HCT116 (cell line): ENCODE measurements around the gene NDUFA8. TPM values are rescaled to one million over a fixed set of nuclear protein-coding genes. Genes with fewer than 3 reads are reported as not detected.
A peak's percentile ranks its signal among the peaks of the same experiment; 100 is the strongest.

Experiments
- ATAC-seq: fragments of 200-7000 bp; cut with Tn5 transposase; 2 replicates; pipeline ENCODE4 v1.9.1; 2020; ENCODE audit warnings: mild to moderate bottlenecking, moderate library complexity
- BruUV-seq: library from RNA; stranded (reverse); fragments of 400-500 nt; replicated peaks from 2 replicates; lab custom pipeline; 2021; lab: Mats Ljungman, UMichigan
- CTCF ChIA-PET: fragments of 300-600 bp; sonication (Branson Sonifier 250); formaldehyde crosslinking; loops from one replicate; lab custom pipeline; 2021; ENCODE audit warnings: antibody characterized with exemption; lab: Charles Lee
- POLR2A ChIA-PET: fragments of 300-600, 350-600 bp; sonication (Branson Sonifier 250); formaldehyde crosslinking; loops from one replicate; lab custom pipeline; 2021; ENCODE audit warnings: antibody characterized with exemption; lab: Charles Lee
- RAD21 ChIA-PET, 2 experiments: fragments of 300-600 bp; sonication (Branson Sonifier 250); formaldehyde crosslinking; loops; one replicate each; lab custom pipeline; 2023; ENCODE audit warnings: low total read pairs in 2 of 2; ENCODE audit not compliant: uncharacterized antibody in 2 of 2, unreplicated experiment in 2 of 2, low non-redundant PET in 1 of 2; lab: Charles Lee
- DNase-seq: peaks from one replicate; pipeline ENCODE4 v3.0.0-alpha.2; 2010; ENCODE audit warnings: low read depth, low spot score
- H2AFZ ChIP-seq: fragments of 200-600 bp; shearing (Covaris generic), sonication (generic); 2 replicates; pipeline ENCODE4 v1.6.1; 2017; ENCODE audit warnings: low read depth, mixed run types, mixed read lengths, antibody characterized with exemption, low read length; ENCODE audit not compliant: poor library complexity, severe bottlenecking
- H3K27ac ChIP-seq: 2 replicates; pipeline ENCODE4 v1.5.1; 2012; ENCODE audit warnings: low read depth, low read length
- H3K27me3 ChIP-seq: fragments of 200-600 bp; sonication (generic); 2 replicates; pipeline ENCODE4 v1.6.1; 2016; ENCODE audit warnings: mixed run types, low read length, mixed read lengths; ENCODE audit not compliant: insufficient read depth
- H3K36me3 ChIP-seq, 2 experiments: fragments of 200-500 bp in 1 of 2; fragments of 200-600 bp in 1 of 2; sonication (Bioruptor generic) in 1 of 2; sonication (generic) in 1 of 2; 2 replicates each; pipeline versions ENCODE4 v1.5.1 to v1.6.1; 2014 to 2016; ENCODE audit warnings: low read length in 2 of 2, inconsistent platforms in 1 of 2, mixed read lengths in 1 of 2, mixed run types in 1 of 2; ENCODE audit not compliant: insufficient read depth in 2 of 2, control insufficient read depth in 1 of 2
- H3K4me1 ChIP-seq, 2 experiments: fragments of 200-600 bp in 1 of 2; sonication (generic) in 1 of 2; 2 replicates each; pipeline versions ENCODE4 v1.5.1 to v1.6.1; 2012 to 2017; ENCODE audit warnings: low read length in 2 of 2, inconsistent platforms in 1 of 2, mild to moderate bottlenecking in 1 of 2, mixed read lengths in 1 of 2, mixed run types in 1 of 2, moderate library complexity in 1 of 2; ENCODE audit not compliant: insufficient read depth in 2 of 2, control insufficient read depth in 1 of 2
- H3K4me2 ChIP-seq: fragments of 200-600 bp; sonication (generic); 2 replicates; pipeline ENCODE4 v1.6.1; 2017; ENCODE audit warnings: mixed run types, low read length, mixed read lengths
- H3K4me3 ChIP-seq, 2 experiments: fragments of 200-600 bp in 1 of 2; sonication (generic) in 1 of 2; replicated peaks in 1 of 2; 2 replicates each; pipeline ENCODE4 v1.5.1; 2011 to 2016; ENCODE audit warnings: low read length in 2 of 2, control low read depth in 1 of 2, low read depth in 1 of 2, mild to moderate bottlenecking in 1 of 2, mixed read lengths in 1 of 2, mixed run types in 1 of 2
- H3K79me2 ChIP-seq: fragments of 200-600 bp; sonication (generic); 2 replicates; pipeline ENCODE4 v1.6.1; 2017; ENCODE audit warnings: mild to moderate bottlenecking, mixed run types, low read length, moderate library complexity, mixed read lengths; ENCODE audit not compliant: insufficient read depth
- H3K9ac ChIP-seq: fragments of 200-600 bp; sonication (generic); 2 replicates; pipeline ENCODE4 v1.6.1; 2016; ENCODE audit warnings: low read length, mixed read lengths
- H3K9me2 ChIP-seq: fragments of 200-600 bp; sonication (generic), shearing (Covaris generic); 2 replicates; pipeline ENCODE4 v1.6.1; 2017; ENCODE audit warnings: mixed run types, mild to moderate bottlenecking, moderate library complexity; ENCODE audit not compliant: insufficient read depth
- H3K9me3 ChIP-seq, 2 experiments: fragments of 200-500 bp in 1 of 2; fragments of 200-600 bp in 1 of 2; sonication (Bioruptor generic) in 1 of 2; sonication (generic) in 1 of 2; 2 replicates each; pipeline ENCODE4 v1.6.1; 2014 to 2017; ENCODE audit warnings: low read length in 2 of 2, mixed read lengths in 2 of 2, inconsistent platforms in 1 of 2, low read depth in 1 of 2, mild to moderate bottlenecking in 1 of 2, mixed run types in 1 of 2, moderate library complexity in 1 of 2; ENCODE audit not compliant: control insufficient read depth in 1 of 2, insufficient read depth in 1 of 2
- H4K20me1 ChIP-seq: fragments of 200-600 bp; sonication (generic), shearing (Covaris generic); 2 replicates; pipeline ENCODE4 v1.6.1; 2017; ENCODE audit warnings: mixed run types, mild to moderate bottlenecking, moderate library complexity; ENCODE audit not compliant: insufficient read depth
- CBX3 ChIP-seq: IDR thresholded peaks from 2 replicates; pipeline ENCODE4 v1.6.1; 2012; ENCODE audit warnings: low read depth
- CEBPB ChIP-seq: IDR thresholded peaks from 2 replicates; pipeline ENCODE4 v1.6.1; 2012; ENCODE audit warnings: low read depth
- ELF1 ChIP-seq: IDR thresholded peaks from 2 replicates; pipeline ENCODE4 v1.6.1; 2012; ENCODE audit warnings: low read depth, borderline replicate concordance
- EZH2 ChIP-seq: fragments of 200-600 bp; sonication (generic); IDR thresholded peaks from 2 replicates; pipeline ENCODE4 v1.6.1; 2017; ENCODE audit warnings: antibody characterized with exemption, mixed run types
- EZH2phosphoT487 ChIP-seq: fragments of 200-600 bp; IDR thresholded peaks from 2 replicates; pipeline ENCODE4 v1.6.1; 2018; ENCODE audit warnings: antibody characterized with exemption, borderline replicate concordance
- FOSL1 ChIP-seq: IDR thresholded peaks from 2 replicates; pipeline ENCODE4 v1.6.1; 2012; ENCODE audit warnings: low read depth
- JUND ChIP-seq: IDR thresholded peaks from 2 replicates; pipeline ENCODE4 v1.6.1; 2012
- POLR2A ChIP-seq: IDR thresholded peaks from 2 replicates; pipeline ENCODE4 v1.7.0; 2011; ENCODE audit warnings: borderline replicate concordance; ENCODE audit not compliant: insufficient read depth, insufficient read length; ENCODE audit errors: extremely low read depth
- RAD21 ChIP-seq: IDR thresholded peaks from 2 replicates; pipeline ENCODE4 v1.6.1; 2012; ENCODE audit warnings: low read depth, mild to moderate bottlenecking
- SIN3A ChIP-seq: IDR thresholded peaks from 2 replicates; pipeline ENCODE4 v1.6.1; 2012; ENCODE audit warnings: low read depth
- SRF ChIP-seq: IDR thresholded peaks from 2 replicates; pipeline ENCODE4 v1.6.1; 2012; ENCODE audit warnings: low read depth
- TCF7L2 ChIP-seq: IDR thresholded peaks from 2 replicates; pipeline ENCODE4 v1.7.0; 2011; ENCODE audit warnings: borderline replicate concordance, inconsistent platforms; ENCODE audit not compliant: insufficient read depth, insufficient read length; ENCODE audit errors: extremely low read depth
- ZNF274 ChIP-seq: fragments of 200-500 bp; sonication (Bioruptor generic); IDR thresholded peaks from 2 replicates; pipeline ENCODE4 v1.6.1; 2014; ENCODE audit warnings: mild to moderate bottlenecking, low read depth, low read length, inconsistent platforms
- intact Hi-C: fragments of 100-400 bp; cut with micrococcal nuclease; formaldehyde crosslinking; loops from 2 replicates; pipeline ENCODE4 v1.10.0; 2022
- total RNA-seq: library from RNA; stranded (reverse); gene quantifications from one replicate; pipeline ENCODE4 v1.2.1, GENCODE V29; 2021; ENCODE audit not compliant: unreplicated experiment
- TF ChIP-seq, protein P1 (sequence below): IDR thresholded peaks from 2 replicates; pipeline ENCODE4 v1.6.1; 2012
- TF ChIP-seq, protein P2 (sequence below): IDR thresholded peaks from 2 replicates; pipeline ENCODE4 v1.6.1; 2012; ENCODE audit warnings: low read depth
- TF ChIP-seq, protein P3 (sequence below): IDR thresholded peaks from 2 replicates; pipeline ENCODE4 v1.6.1; 2011; ENCODE audit warnings: mild to moderate bottlenecking, low read length, moderate library complexity; ENCODE audit not compliant: insufficient replicate concordance; ENCODE audit errors: extremely low read depth

The NDUFA8 gene
- total RNA-seq, 1 experiment from 2014 or later = 84.5 TPM

DNA sequence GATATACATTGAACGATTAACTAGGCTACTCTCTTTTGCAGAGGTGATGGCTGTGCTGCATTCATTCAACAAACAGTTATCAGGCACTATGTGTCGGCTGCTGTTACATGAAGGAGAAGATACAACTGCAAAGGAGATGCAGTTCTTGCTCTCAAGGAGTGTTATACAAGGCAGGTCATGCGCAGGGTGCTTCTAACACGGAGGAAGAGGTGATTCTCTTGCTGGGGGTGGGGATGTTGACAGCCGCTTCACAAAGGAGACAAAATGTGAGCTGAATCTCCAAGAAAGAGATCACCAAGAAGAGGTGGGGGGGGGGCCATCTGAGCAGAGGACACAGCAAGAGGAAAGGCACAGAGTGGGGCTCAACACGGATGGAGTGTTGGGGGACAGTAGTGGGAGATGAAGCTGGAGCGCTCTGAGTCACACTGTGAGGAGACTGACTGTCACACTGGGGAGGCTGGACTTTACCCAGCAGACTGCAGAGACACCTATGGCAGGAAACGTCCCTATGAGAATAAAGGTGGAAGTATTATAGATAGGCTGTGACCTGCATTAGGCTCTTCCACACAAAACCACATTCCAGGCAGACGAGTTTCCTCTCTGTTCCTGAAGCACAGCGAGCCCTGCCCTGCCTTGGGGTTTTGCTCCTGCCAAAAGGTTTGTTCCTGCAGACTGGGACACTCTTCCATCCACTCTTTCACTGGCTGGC is 20.9 kb downstream of the NDUFA8 start:
- no peaks in the 10 kb centered on the region for H3K9me3 ChIP-seq
- H2AFZ ChIP-seq = no peak overlapping the region
- no peaks in the 10 kb centered on the region for H3K79me2 ChIP-seq
- TF ChIP-seq EZH2phosphoT487 (no peak), POLR2A (no peak), FOSL1 (0 out of 2 replicates have a peak, but pooled peaks have one; percentile 9), SIN3A (no peak), CBX3 (no peak), SRF (no peak), EZH2 (no peak)
- TF ChIP-seq, protein P1, sequence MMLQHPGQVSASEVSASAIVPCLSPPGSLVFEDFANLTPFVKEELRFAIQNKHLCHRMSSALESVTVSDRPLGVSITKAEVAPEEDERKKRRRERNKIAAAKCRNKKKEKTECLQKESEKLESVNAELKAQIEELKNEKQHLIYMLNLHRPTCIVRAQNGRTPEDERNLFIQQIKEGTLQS = no peak
- no peak overlapping the region for H3K27ac ChIP-seq
- ATAC-seq (peak; percentile 80), DNase-seq (no peak)
- H3K4me3 ChIP-seq = no peak overlapping the region
- CTCF ChIA-PET = interaction anchor here (2.7 kb wide), 1 partner anchor 14 kb away, joined by 10 read pairs; no protein-coding TSS in a partner anchor
- BruUV-seq = no TSS peak
- H4K20me1 ChIP-seq = no peaks in the 10 kb centered on the region
- no peaks in the 10 kb centered on the region for H3K9me2 ChIP-seq
- peak overlapping the region; percentile 50 for H3K4me2 ChIP-seq
- H3K4me1 ChIP-seq = peaks cover 0 to 15% of the 10 kb centered on the region in 2 experiments; a peak in 2 of 4 replicates
- RAD21 ChIA-PET = no interaction called here
- no peak overlapping the region for H3K9ac ChIP-seq
- intact Hi-C loops = no loop called here
- H3K36me3 ChIP-seq = peaks cover 3 to 4% of the 10 kb centered on the region in 2 experiments; a peak in 3 of 4 replicates
- POLR2A ChIA-PET = no interaction called here
- H3K27me3 ChIP-seq = no peaks in the 10 kb centered on the region

DNA sequence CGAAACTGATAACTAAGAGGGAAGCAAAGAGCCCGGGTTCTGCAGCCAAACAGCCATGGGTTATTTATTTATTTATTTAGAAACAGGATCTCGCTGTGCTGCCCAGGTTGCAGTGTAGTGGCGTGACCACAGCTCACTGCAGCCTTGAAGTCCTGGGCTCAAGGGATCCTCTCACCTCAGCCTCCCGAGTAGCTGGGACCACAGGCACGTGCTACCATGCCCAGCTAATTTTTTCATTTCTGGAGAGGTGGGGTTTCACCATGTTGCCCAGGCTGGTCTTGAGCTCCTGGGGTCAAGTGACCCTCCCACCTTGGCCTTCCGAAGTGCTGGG is 24.1 kb downstream of the NDUFA8 start:
- Histone ChIP-seq H3K79me2 (no peaks in the 10 kb centered on the region), H3K9me3 (no peaks in the 10 kb centered on the region), H3K9ac (no peak overlapping the region), H2AFZ (no peak overlapping the region), H3K4me3 (no peak overlapping the region), H3K27me3 (no peaks in the 10 kb centered on the region), H3K27ac (no peak overlapping the region), H3K9me2 (no peaks in the 10 kb centered on the region), H3K4me1 (peaks cover 0 to 15% of the 10 kb centered on the region in 2 experiments; a peak in 2 of 4 replicates), H4K20me1 (no peaks in the 10 kb centered on the region), H3K4me2 (no peak overlapping the region), H3K36me3 (no peaks in the 10 kb centered on the region)
- ATAC-seq (no peak), DNase-seq (no peak)
- no peak for TF ChIP-seq RAD21
- TF ChIP-seq, protein P2, sequence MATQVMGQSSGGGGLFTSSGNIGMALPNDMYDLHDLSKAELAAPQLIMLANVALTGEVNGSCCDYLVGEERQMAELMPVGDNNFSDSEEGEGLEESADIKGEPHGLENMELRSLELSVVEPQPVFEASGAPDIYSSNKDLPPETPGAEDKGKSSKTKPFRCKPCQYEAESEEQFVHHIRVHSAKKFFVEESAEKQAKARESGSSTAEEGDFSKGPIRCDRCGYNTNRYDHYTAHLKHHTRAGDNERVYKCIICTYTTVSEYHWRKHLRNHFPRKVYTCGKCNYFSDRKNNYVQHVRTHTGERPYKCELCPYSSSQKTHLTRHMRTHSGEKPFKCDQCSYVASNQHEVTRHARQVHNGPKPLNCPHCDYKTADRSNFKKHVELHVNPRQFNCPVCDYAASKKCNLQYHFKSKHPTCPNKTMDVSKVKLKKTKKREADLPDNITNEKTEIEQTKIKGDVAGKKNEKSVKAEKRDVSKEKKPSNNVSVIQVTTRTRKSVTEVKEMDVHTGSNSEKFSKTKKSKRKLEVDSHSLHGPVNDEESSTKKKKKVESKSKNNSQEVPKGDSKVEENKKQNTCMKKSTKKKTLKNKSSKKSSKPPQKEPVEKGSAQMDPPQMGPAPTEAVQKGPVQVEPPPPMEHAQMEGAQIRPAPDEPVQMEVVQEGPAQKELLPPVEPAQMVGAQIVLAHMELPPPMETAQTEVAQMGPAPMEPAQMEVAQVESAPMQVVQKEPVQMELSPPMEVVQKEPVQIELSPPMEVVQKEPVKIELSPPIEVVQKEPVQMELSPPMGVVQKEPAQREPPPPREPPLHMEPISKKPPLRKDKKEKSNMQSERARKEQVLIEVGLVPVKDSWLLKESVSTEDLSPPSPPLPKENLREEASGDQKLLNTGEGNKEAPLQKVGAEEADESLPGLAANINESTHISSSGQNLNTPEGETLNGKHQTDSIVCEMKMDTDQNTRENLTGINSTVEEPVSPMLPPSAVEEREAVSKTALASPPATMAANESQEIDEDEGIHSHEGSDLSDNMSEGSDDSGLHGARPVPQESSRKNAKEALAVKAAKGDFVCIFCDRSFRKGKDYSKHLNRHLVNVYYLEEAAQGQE = no peak
- no peak for TF ChIP-seq TCF7L2
- TF ChIP-seq, protein P3, sequence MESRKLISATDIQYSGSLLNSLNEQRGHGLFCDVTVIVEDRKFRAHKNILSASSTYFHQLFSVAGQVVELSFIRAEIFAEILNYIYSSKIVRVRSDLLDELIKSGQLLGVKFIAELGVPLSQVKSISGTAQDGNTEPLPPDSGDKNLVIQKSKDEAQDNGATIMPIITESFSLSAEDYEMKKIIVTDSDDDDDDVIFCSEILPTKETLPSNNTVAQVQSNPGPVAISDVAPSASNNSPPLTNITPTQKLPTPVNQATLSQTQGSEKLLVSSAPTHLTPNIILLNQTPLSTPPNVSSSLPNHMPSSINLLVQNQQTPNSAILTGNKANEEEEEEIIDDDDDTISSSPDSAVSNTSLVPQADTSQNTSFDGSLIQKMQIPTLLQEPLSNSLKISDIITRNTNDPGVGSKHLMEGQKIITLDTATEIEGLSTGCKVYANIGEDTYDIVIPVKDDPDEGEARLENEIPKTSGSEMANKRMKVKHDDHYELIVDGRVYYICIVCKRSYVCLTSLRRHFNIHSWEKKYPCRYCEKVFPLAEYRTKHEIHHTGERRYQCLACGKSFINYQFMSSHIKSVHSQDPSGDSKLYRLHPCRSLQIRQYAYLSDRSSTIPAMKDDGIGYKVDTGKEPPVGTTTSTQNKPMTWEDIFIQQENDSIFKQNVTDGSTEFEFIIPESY = no peak
- no peak for TF ChIP-seq ELF1
- no peak for TF ChIP-seq FOSL1
- no peak for TF ChIP-seq JUND
- no peak for TF ChIP-seq CEBPB
- no peak for TF ChIP-seq ZNF274
- ChIA-PET CTCF (interaction anchor here (3.0 kb wide), 1 partner anchor 10 kb away, joined by 11 read pairs; no protein-coding TSS in a partner anchor), POLR2A (no interaction called here), RAD21 (no interaction called here)
- no TSS peak for BruUV-seq
- intact Hi-C loops = no loop called here
